RWPE2 (cell line): ENCODE results near the gene EPHB4.

Experiments used
- ATAC-seq: fragments of 200-7000 bp; cut with Tn5 transposase; 3 replicates; pipeline ENCODE4 v1.9.1; 2021; ENCODE audit warnings: low read depth
- DNase-seq: peaks from one replicate; pipeline ENCODE4 v3.0.0-alpha.2; 2020; ENCODE audit warnings: low spot score
- H3K27ac ChIP-seq: fragments of 450-650 bp; 2 replicates; pipeline ENCODE4 v1.5.1; 2017; ENCODE audit warnings: mild to moderate bottlenecking; ENCODE audit not compliant: poor library complexity, severe bottlenecking
- H3K27me3 ChIP-seq: fragments of 250-450 bp; sonication (Bioruptor Pico); 2 replicates; pipeline ENCODE4 v1.5.1; 2021; ENCODE audit warnings: mild to moderate bottlenecking, moderate library complexity; ENCODE audit not compliant: insufficient read depth, poor library complexity, severe bottlenecking
- H3K36me3 ChIP-seq: fragments of 250-450 bp; sonication (Bioruptor Pico); 2 replicates; pipeline ENCODE4 v1.5.1; 2020; ENCODE audit warnings: low read depth, mild to moderate bottlenecking, moderate library complexity
- H3K4me1 ChIP-seq: fragments of 250-450 bp; sonication (Bioruptor Pico); 2 replicates; pipeline ENCODE4 v1.5.1; 2021; ENCODE audit warnings: mild to moderate bottlenecking, moderate library complexity; ENCODE audit not compliant: insufficient read depth, poor library complexity, severe bottlenecking
- H3K4me3 ChIP-seq: fragments of 250-450 bp; sonication (Bioruptor Pico); 2 replicates; pipeline ENCODE4 v1.5.1; 2021; ENCODE audit warnings: mild to moderate bottlenecking, moderate library complexity; ENCODE audit not compliant: severe bottlenecking
- H3K9me3 ChIP-seq: fragments of 250-450 bp; sonication (Bioruptor Pico); 2 replicates; pipeline ENCODE4 v1.5.1; 2021; ENCODE audit warnings: mild to moderate bottlenecking, moderate library complexity; ENCODE audit not compliant: severe bottlenecking
- TF ChIP-seq, protein P1 (sequence below): fragments of 450-650 bp; IDR thresholded peaks from one replicate; pipeline ENCODE4 v1.5.1; 2017; ENCODE audit warnings: mild to moderate bottlenecking, moderate library complexity; ENCODE audit not compliant: poor library complexity, severe bottlenecking

Gene EPHB4

DNA sequence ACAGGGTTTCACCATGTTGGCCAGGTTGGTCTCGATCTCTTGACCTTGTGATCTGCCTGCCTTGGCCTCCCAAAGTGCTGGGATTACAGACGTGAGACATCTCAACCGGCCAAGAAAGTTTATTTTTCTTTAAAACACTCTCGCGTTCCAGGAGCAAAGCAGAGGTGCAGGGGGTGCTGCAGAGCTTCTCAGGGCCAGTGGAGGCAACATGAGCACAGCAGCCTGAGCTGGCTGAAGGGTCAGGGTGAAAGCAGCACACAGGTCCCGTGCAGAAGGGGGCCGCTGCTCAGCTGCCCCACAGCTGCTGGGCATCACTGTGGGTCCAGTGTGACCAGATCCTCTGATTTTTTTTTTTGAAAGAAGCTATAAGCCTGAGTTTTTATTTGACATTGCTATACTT, 46.1 kb downstream of the EPHB4 start:
- no peak overlapping the region for H3K4me3 ChIP-seq
- no peaks in the 10 kb centered on the region for H3K27me3 ChIP-seq
- H3K36me3 ChIP-seq, result no peaks in the 10 kb centered on the region
- DNase-seq (no peak), ATAC-seq (no peak)
- H3K9me3 ChIP-seq, result peaks cover 2% of the 10 kb centered on the region
- H3K4me1 ChIP-seq, result no peaks in the 10 kb centered on the region
- TF ChIP-seq, protein P1, sequence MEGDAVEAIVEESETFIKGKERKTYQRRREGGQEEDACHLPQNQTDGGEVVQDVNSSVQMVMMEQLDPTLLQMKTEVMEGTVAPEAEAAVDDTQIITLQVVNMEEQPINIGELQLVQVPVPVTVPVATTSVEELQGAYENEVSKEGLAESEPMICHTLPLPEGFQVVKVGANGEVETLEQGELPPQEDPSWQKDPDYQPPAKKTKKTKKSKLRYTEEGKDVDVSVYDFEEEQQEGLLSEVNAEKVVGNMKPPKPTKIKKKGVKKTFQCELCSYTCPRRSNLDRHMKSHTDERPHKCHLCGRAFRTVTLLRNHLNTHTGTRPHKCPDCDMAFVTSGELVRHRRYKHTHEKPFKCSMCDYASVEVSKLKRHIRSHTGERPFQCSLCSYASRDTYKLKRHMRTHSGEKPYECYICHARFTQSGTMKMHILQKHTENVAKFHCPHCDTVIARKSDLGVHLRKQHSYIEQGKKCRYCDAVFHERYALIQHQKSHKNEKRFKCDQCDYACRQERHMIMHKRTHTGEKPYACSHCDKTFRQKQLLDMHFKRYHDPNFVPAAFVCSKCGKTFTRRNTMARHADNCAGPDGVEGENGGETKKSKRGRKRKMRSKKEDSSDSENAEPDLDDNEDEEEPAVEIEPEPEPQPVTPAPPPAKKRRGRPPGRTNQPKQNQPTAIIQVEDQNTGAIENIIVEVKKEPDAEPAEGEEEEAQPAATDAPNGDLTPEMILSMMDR, result no peak
- no peak overlapping the region for H3K27ac ChIP-seq

DNA sequence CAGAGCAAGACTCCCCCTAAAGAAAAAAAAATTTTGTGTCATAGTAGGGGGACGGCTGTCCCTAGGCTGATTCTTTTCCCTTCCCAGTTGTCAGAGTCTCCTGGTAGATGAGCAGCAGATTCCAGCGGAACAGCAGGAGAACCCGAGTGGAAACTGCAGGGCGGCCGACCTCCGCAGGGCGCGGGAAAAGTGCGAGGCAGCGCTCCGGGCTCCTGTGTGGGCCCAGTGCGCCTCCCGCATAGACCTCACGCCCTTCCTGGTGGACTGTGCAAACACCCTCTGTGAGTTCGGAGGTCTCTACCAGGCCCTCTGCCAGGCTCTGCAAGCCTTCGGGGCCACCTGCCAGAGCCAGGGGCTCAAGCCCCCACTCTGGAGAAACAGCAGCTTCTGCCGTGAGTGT, 48.0 kb downstream of the EPHB4 start:
- H3K27me3 ChIP-seq, result no peaks in the 10 kb centered on the region
- H3K4me3 ChIP-seq, result no peak overlapping the region
- peaks cover 2% of the 10 kb centered on the region for H3K9me3 ChIP-seq
- ATAC-seq (no peak), DNase-seq (no peak)
- no peaks in the 10 kb centered on the region for H3K36me3 ChIP-seq
- TF ChIP-seq, protein P1, result no peak
- no peak overlapping the region for H3K27ac ChIP-seq
- H3K4me1 ChIP-seq, result no peaks in the 10 kb centered on the region

DNA sequence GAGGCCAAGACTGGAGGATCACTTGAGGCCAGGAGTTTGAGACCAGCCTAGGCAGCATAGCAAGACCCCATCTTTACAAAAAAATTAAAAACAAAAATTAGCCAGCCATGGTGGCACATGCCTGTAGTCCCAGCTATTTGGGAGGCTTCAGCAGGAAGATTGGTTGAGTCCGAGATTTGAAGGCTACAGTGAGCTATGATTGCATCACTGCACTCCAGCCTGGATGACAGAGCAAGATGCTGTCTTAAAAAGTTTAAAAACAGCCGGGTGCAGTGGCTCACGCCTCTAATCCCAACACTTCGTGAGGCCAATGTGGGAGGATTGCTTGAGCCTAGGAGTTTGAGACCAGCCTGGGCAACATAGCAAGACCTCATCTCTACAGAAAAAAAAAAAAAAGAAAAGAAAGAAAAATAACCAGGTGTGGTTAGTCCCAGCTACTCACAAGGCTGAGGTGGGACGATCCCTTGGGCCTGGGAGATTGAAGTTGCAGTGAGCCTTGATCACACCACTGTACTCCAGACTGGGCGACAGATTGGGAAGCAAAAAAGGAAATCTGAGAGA, 49.2 kb downstream of the EPHB4 start:
- Histone ChIP-seq H3K4me1 (no peaks in the 10 kb centered on the region), H3K27ac (no peak overlapping the region), H3K4me3 (no peak overlapping the region), H3K27me3 (no peaks in the 10 kb centered on the region), H3K9me3 (no peaks in the 10 kb centered on the region), H3K36me3 (no peaks in the 10 kb centered on the region)
- no peak for DNase-seq
- TF ChIP-seq, protein P1, result no peak
- no peak for ATAC-seq

DNA sequence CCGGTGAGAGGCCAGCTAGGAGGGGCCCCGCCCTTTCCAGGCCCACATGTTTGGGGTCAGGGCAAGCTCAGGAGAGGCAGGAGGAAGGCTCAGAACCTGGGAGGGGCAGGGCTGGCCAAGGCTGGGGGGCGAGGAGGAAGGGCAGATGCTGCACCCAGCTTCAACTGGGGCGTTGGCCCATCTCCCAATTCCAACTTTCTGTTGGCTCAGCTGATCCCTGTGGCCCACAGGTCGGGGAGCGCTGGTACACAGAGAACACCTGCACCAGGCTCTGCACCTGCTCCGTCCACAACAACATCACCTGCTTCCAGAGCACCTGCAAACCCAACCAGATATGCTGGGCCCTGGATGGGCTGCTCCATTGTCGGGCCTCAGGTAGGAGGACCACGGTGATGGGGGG, 53.8 kb downstream of the EPHB4 start:
- Histone ChIP-seq H3K9me3 (no peaks in the 10 kb centered on the region), H3K27ac (no peak overlapping the region), H3K4me1 (no peaks in the 10 kb centered on the region), H3K36me3 (no peaks in the 10 kb centered on the region), H3K4me3 (no peak overlapping the region), H3K27me3 (no peaks in the 10 kb centered on the region)
- DNase-seq (no peak), ATAC-seq (no peak)
- TF ChIP-seq, protein P1, result no peak

DNA sequence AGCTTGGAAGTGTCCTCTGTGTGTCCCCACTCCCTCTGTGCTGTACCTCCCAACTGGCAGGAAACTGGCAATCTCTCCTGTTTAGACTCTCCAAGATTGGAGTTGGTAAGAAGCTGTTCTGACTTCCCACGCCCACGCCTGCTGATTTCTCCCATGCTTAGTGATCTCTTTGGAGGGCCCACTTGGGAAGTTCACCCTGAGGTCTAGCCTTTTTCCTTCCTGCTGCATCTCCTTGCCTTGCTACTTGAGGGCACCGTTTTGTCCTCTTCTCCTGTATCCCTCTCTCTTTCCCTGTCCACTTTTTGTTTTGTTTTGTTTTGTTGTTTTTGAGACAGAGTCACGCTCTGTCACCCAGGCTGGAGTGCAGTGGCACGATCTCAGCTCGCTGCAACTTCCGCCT, 58.5 kb downstream of the EPHB4 start:
- no peak for DNase-seq
- no peak for ATAC-seq
- no peaks in the 10 kb centered on the region for H3K36me3 ChIP-seq
- TF ChIP-seq, protein P1, result no peak
- H3K27ac ChIP-seq, result no peak overlapping the region
- no peaks in the 10 kb centered on the region for H3K4me1 ChIP-seq
- no peaks in the 10 kb centered on the region for H3K9me3 ChIP-seq
- H3K4me3 ChIP-seq, result no peak overlapping the region
- no peaks in the 10 kb centered on the region for H3K27me3 ChIP-seq
